Erythroblast (primary cell): Measurements from ENCODE around the gene TUBG2.
A peak's percentile ranks its signal among the peaks of the same experiment; 100 is the strongest.
"Not testable (repeated sequence)": the region's sequence is repeated elsewhere in the genome, so short reads cannot be mapped to it uniquely, and the experiment has no call there.

Experiments used
- GATA1 ChIP-seq: IDR thresholded peaks from 2 replicates; pipeline ENCODE4 v1.6.1; 2011; ENCODE audit warnings: low read depth, mild to moderate bottlenecking, control low read depth, low read length, moderate library complexity
- POLR2A ChIP-seq: IDR thresholded peaks from 2 replicates; pipeline ENCODE4 v1.6.1; 2011; ENCODE audit warnings: mild to moderate bottlenecking, low read length

DNA sequence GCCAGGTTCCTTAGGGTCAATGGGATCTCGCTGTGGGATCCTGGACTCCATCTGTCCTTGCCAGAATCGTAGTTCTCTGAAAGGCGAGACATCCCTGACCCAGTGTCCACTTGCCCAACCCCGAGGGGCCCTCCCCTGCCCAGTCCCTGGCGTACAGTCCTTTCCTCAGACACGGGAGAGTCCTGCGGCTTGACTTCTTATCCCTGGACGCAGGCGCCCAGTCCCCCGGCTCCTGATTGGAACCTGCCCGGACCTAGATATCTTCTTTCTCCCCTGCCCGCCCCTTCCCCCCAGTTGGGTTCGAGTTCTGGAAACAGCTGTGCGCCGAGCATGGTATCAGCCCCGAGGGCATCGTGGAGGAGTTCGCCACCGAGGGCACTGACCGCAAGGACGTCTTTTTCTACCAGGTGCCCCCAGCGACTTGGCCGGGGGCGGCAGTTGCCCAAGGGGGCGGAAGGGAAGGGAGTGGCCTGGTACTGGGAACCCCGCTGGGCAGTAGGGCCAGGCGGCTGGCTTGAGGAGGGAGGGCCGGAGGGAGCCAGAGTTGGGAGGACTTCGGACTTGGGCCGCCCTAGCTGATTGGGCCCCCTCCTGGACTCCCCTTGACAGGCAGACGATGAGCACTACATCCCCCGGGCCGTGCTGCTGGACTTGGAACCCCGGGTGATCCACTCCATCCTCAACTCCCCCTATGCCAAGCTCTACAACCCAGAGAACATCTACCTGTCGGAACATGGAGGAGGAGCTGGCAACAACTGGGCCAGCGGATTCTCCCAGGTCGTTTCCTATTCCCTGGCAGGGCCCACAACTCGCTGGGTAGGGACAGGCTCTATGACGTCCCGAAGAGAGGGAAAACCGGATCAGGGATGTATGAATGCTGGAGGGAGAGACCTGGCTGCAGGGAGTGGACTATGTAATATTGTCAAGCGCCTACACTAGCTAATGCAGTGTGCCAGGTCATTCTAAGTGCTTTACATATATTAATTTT, 49.0 kb upstream of the TUBG2 start:
- TF ChIP-seq POLR2A = peak; percentile 67
- not testable (repeated sequence) for TF ChIP-seq GATA1
